NCI-H1092 treated with DMSO at 0.1 percent for 48 hours (cell line): ENCODE results near the gene MYBPC2.

ENCODE experiments used
- DNase-seq: peaks from one replicate; lab custom pipeline; 2025; lab: John Stamatoyannopoulos, UW

MYBPC2 gene

GRCh38 chr19:50481351-50482149 is 48.9 kb downstream of the MYBPC2 start:
- DNase-seq: no peak

DNA sequence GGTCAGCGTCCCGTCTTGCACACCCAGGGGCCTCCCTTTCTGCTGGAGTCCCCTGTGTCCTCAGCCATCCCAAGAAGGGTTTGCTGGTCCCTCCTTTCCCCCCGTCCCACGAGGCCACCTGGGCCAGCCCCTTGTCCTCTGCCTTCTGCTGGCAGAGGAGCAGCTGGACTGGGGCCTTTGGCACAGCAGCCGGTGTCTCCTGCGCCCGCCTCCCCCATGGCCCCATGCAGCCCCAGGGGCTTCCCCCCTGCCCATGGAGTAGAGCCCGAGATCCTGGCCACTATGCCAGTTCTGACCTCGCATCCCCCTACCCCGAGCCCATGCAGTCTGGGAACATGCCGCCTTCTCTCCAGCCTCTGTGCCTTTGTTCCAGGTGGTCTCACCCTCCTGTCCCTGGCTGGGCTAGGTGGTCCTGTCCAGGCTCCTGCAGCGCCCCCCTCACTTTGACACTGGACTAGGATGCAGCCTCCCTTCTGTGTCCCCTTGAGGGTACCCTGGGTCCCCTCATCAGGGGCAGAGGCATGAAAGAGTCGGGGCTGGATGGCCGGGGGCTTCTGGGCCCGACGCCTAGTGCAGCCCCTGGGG is 49.7 kb downstream of the MYBPC2 start:
- DNase-seq: no peak

- no peak for DNase-seq
These were observed 50.2 kb downstream of the MYBPC2 start for GRCh38 chr19:50482916-50483315.

- DNase-seq: no peak
These were observed 52.7 kb downstream of the MYBPC2 start for GRCh38 chr19:50485284-50485955.

DNA sequence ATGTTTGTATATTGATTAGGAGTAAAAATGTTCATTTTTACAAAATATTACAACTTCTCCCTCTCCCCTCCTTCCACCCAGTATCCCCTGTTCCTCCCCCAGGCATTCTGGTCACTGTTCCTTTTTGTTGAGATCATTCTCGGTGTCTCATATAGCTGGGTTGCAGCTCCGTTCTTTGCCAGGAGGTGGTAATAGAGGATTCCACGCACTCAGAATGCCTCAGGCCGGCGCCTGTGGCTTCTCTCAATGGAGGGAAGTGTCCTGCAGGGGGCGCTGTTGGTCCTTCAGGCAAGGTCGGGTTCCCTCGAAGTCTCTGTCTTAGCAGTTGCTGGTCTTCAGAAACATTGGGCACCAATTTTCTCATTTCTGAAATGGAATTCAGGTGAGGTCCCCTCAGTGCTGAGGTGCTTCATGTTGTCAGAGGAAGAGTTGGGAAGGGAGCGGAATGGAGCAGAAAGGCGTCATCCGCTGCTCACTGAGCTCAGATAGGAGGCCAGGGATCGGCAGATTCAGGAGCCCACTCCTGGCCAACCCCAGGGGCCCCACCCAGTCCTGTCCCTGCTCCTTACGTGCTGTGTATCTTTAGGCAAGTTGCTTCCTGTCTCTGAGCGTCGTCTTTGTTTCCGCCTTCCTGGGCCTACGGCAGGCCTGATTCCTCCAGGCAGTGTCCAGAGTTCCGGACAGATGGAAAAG is 54.3 kb downstream of the MYBPC2 start:
- DNase-seq: no peak

GRCh38 chr19:50488389-50489194 is 55.9 kb downstream of the MYBPC2 start:
- DNase-seq: no peak

GRCh38 chr19:50489461-50490011 is 56.8 kb downstream of the MYBPC2 start:
- no peak for DNase-seq

DNA sequence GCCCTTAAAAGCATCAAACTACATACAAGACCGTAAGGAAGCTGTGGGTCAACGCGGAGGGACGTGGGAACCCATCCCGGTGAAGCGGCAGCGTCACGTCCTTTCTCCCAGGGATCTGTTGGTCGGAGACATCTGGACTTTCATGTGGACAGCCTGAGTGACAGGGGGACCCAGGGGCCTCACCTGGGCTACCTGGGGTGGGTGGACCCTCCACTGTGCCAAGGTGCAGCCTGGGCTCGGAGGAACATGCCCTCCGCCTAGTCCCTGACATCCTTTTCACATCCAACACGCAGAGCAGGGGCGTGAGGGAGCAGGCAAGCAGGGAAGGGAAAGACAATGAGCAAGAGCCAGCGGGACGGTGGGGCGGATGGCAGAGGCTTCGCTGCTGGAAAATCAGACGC is 57.7 kb downstream of the MYBPC2 start:
- no peak for DNase-seq

- no peak for DNase-seq
These were observed 58.3 kb downstream of the MYBPC2 start for GRCh38 chr19:50490991-50491472.

GRCh38 chr19:50492303-50493052 is 59.8 kb downstream of the MYBPC2 start:
- DNase-seq: no peak

DNA sequence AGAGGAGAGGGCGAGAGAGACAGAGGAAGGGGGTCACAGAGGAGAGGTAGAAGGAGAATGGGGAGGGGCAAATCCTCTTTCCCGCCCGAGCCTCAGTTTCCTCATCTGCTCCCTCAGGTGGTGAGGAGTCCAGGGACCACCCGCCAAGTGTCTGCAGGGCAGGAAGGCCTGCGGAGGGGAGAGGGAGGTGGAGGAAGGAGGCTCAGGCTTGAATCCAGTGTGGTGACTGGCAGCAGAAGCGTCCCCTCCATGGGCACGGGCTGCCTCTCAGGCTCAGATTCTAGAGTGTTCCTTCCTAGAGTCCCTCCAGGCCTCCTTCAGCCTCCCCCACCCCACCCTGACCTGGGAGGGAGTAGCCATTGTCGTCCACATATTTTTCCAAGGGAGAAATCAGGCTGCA is 60.5 kb downstream of the MYBPC2 start:
- no peak for DNase-seq

DNA sequence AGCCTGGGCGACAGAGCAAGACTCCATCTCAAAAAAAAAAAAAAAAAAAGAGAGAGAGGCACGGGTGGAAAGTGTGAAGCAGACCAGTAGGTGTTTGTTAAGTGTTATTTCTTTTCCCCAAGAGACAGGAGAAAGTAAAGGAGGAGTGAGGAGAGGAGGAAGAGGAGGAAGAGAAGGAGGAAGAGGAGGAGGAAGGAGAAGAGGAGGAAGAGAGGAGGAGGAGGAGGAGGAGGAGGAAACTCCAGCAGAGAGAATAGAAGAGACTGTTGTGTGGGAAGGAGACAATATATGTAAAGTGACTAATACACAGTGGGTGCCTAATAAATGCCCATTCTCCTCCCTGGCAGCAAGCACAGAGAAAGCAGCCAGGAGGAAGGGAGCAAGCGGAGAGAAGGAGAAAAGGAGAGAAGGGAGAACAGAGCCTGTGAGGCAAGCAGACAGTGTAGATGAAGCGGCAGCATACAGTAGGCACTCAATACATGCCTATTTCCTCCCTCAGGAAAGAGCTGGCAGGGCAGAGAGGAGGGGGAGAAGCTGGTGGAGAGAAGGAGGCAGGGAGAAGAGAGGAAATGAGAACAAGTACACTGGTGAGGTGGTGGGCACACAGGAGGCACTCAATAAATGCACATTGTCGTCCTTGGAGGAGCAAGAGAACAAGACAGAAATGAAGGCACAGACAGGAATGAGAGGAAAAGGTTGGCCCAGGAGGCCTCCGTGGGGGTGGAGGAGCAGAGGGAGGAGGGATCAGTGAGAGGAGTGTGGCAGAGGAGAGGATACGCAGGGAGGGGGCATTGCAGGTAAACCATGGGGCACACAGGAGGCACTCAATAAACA is 61.7 kb downstream of the MYBPC2 start:
- DNase-seq: no peak

GRCh38 chr19:50495020-50495531 is 62.4 kb downstream of the MYBPC2 start:
- DNase-seq: no peak

DNA sequence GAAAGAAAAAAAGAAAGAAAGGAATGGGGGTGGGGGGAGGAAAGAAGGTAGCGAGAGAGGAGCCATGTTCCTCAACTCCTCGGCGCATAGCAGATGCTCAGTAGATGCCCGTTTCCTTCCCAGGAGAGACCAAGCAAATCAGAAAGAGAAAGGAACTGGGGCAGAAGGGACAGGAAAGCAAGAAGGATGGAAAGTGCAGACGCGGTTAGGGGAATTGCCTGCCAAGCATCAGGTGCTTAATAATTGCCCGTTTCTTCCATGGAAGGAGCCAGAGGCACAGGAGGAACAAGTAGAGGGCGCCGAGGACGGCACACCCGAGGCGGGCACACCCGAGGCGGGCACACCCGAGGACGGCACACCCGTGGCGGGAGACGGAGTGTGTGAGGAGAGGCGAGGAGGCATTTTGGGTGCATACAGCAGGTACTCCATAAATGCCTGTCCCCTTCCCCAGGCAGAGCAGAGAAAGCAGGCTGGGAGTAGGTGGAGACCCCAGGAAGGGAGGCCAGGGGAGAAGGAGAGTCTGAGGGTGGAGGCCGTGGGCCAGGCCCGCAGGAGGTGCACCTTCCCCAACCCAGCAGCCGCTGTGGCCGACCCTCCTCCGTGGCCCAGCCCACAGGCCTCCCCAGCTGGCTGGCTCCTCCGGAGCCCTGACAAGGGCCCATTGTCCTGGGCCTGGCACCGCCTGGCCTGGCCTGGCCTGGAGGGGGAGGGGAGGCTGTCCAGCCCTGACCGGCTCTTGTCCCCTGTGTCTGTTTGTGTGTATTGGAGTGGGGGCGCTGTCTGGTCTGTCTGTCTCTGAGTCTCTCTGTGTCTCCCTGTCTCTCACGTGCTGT is 63.7 kb downstream of the MYBPC2 start:
- DNase-seq: no peak

DNA sequence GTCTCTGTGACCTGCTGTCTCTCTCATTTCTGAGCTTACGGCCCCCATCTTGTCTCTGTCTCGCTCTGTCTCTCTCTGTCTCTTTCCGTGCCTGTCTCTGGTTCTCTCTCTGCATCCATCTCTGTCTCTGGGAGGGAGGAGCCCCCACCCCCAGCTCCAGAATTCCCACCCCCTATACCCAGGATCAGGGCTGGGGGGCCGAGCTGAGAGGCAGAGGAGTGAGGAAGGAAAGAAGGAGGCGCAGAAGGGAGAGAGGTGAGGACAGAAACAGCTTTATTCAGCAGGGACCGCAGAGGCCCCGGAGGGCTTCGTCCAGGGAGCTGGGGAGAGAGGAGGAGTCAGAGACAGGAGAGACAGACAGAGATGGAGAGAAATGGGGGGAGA is 64.3 kb downstream of the MYBPC2 start:
- no peak for DNase-seq

DNA sequence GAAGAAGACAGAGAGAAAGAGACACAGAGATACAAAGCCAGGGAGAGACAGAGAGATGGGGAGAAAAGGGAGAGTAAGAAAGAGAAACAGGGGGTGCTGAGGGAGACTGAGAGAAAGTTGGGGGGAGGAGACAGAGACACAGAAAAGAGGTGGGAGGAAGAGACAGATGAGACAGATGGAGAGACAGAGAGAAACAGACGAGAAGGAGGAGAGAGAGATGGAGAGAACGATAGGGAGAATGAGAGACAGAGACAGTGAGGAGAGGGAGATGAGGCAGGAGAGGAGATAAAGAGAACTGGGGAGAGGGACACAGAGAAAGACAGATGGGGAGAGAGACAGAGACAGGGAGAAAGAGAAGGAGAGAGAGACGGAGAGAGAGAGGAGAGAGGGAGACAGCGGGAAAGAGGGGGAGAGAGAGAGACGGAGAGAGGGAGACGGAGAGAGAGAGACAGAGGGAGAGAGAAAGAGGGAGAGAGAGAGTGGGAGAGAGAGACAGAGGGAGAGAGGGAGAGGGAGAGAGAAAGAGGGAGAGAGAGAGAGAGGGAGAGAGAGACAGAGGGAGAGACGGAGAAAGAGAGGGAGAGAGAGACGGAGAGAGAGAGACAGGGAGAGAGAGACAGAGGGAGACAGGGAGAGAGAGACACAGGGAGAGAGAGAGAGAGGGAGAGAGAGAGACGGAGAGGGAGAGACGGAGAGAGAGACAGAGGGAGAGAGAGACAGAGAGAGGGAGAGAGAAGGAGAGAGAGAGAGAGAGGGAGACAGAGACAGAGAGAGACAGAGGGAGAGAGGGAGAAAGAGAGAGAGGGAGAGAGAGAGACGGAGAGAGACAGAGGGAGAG is 65.7 kb downstream of the MYBPC2 start:
- DNase-seq: no peak

GRCh38 chr19:50500060-50500752 is 67.5 kb downstream of the MYBPC2 start:
- DNase-seq: peak; percentile 14
